HCT116 (cell line): ENCODE results near the gene UBAC2.

Source experiments
- CTCF ChIP-seq, 3 experiments: fragments of 200-600 bp in 1 of 3; sonication (generic) in 1 of 3; IDR thresholded peaks in 2 of 3; conservative IDR thresholded peaks in 1 of 3; 2 replicates each; pipeline ENCODE4 v1.5.1; 2012 to 2017; ENCODE audit warnings: low read depth in 2 of 3, low read length in 2 of 3, antibody characterized with exemption in 1 of 3, borderline replicate concordance in 1 of 3, control low read depth in 1 of 3, mild to moderate bottlenecking in 1 of 3, mixed read lengths in 1 of 3, mixed run types in 1 of 3, moderate library complexity in 1 of 3; ENCODE audit not compliant: insufficient read depth in 1 of 3
- ELF1 ChIP-seq: IDR thresholded peaks from 2 replicates; pipeline ENCODE4 v1.6.1; 2012; ENCODE audit warnings: low read depth, borderline replicate concordance
- EZH2 ChIP-seq: fragments of 200-600 bp; sonication (generic); IDR thresholded peaks from 2 replicates; pipeline ENCODE4 v1.6.1; 2017; ENCODE audit warnings: antibody characterized with exemption, mixed run types
- POLR2A ChIP-seq: IDR thresholded peaks from 2 replicates; pipeline ENCODE4 v1.7.0; 2011; ENCODE audit warnings: borderline replicate concordance; ENCODE audit not compliant: insufficient read depth, insufficient read length; ENCODE audit errors: extremely low read depth
- POLR2AphosphoS5 ChIP-seq: IDR thresholded peaks from 2 replicates; pipeline ENCODE4 v1.6.1; 2011; ENCODE audit warnings: mild to moderate bottlenecking, low read depth, low read length, moderate library complexity
- SIN3A ChIP-seq: IDR thresholded peaks from 2 replicates; pipeline ENCODE4 v1.6.1; 2012; ENCODE audit warnings: low read depth
- YY1 ChIP-seq: IDR thresholded peaks from 2 replicates; pipeline ENCODE4 v1.6.1; 2011; ENCODE audit warnings: low read length, low read depth, moderate library complexity, mild to moderate bottlenecking; ENCODE audit not compliant: insufficient replicate concordance; ENCODE audit errors: extremely low read depth
- ZFX ChIP-seq: fragments of 450-650 bp; IDR thresholded peaks from 2 replicates; pipeline ENCODE4 v1.6.1; 2017
- TF ChIP-seq, protein P1 (sequence below): IDR thresholded peaks from 2 replicates; pipeline ENCODE4 v1.6.1; 2012

DNA sequence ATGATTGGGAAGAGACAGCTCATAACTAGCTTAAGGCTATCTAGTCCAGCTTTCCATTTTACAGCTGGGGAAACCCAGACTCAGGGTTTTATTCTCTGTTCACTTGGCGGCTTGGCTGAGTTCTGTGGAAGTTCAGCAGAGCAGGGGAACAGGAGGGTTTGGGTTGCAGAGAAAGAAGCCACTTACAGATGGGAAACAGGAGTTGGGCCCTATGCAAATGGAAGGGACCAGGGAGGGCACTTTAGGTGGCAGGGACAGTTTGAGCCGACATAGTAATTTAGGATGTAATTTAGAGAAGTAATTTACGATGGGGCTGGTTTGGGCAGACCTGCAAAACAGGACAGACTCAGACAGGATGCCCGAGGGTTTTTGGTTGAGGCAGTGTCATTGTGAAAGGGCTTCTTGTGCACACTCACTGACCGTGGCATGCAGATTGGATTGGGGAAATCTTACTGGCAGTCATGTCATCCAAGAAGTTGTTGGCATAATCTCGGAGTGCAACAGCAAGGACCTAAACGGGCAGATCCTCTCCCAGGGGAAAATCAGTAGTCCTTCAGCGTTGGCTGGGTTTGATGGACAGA is 153.8 kb downstream of the UBAC2 start:
- TF ChIP-seq ELF1 = no peak
- no peak for TF ChIP-seq POLR2AphosphoS5
- TF ChIP-seq, protein P1, sequence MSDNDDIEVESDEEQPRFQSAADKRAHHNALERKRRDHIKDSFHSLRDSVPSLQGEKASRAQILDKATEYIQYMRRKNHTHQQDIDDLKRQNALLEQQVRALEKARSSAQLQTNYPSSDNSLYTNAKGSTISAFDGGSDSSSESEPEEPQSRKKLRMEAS = no peak
- no peak for TF ChIP-seq POLR2A
- TF ChIP-seq CTCF (IDR thresholded peaks at IDR 0.05 in 2 of 3, conservative IDR thresholded peaks at IDR 0.05 in 1 of 3; ENCODE audit: borderline replicate concordance in 1 of 3, insufficient read depth in 1 of 3, low read depth in 2 of 3, low read length in 2 of 3) = no peak
- TF ChIP-seq EZH2 = no peak
- no peak for TF ChIP-seq YY1
- no peak for TF ChIP-seq SIN3A
- no peak for TF ChIP-seq ZFX
